Measurements from ENCODE around the gene FPR2.

The FPR2 gene

DNA sequence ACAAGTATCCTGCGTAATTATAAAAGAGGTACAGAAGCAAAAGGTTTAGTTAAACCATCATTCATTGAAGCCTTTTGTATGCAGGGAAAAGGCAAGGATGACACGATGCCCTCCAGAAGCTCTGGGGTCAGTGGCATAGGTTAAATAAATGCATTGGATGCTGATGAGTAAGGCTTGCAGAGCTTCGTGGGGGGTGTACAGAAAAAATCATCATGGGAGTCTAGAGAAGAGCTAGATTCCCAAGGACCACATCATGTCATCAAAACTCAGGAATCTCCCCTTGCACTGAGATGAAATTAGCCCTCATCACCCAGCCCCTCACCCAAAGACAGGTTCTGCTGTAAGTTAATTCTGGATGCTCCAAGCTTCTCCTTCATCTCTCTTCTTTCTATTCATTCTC is 17.6 kb upstream of the FPR2 start:
- Histone ChIP-seq H3K36me3 (ENCODE audit: control insufficient read depth, insufficient read depth, low read length) (no peaks in the 10 kb centered on the region), H3K27me3 (replicated peaks; ENCODE audit: control insufficient read depth, insufficient read depth, low read length) (no peaks in the 10 kb centered on the region), H3K4me3 (replicated peaks; ENCODE audit: low read depth, low read length) (no peak overlapping the region)
- TF ChIP-seq, protein P1, sequence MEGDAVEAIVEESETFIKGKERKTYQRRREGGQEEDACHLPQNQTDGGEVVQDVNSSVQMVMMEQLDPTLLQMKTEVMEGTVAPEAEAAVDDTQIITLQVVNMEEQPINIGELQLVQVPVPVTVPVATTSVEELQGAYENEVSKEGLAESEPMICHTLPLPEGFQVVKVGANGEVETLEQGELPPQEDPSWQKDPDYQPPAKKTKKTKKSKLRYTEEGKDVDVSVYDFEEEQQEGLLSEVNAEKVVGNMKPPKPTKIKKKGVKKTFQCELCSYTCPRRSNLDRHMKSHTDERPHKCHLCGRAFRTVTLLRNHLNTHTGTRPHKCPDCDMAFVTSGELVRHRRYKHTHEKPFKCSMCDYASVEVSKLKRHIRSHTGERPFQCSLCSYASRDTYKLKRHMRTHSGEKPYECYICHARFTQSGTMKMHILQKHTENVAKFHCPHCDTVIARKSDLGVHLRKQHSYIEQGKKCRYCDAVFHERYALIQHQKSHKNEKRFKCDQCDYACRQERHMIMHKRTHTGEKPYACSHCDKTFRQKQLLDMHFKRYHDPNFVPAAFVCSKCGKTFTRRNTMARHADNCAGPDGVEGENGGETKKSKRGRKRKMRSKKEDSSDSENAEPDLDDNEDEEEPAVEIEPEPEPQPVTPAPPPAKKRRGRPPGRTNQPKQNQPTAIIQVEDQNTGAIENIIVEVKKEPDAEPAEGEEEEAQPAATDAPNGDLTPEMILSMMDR (IDR thresholded peaks at IDR 0.05; ENCODE audit: insufficient read depth, low read length, poor library complexity, severe bottlenecking), result no peak
- no peak for DNase-seq (ENCODE audit: extremely low read depth, insufficient read length)

DNA sequence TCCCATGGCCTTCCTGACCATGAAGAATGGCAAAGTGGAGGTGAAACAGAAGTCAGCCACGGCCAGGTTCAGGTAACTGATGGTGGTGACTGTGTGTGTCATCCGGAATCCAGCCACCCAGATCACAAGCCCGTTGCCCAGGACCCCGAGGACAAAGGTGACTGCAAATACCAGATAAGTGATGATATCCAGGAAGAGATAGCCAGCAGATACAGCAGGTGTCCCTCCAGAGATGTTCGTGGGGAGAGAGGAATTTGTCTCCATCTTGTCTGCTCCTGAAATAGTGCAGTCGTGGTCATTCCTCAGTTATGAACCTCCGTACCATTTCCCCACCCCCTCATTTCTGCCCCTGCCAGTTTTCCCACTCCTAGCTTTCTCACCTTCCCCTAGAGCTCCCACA is 14.2 kb upstream of the FPR2 start:
- Histone ChIP-seq H3K4me3 (replicated peaks; ENCODE audit: low read depth, low read length) (no peak overlapping the region), H3K36me3 (ENCODE audit: control insufficient read depth, insufficient read depth, low read length) (no peaks in the 10 kb centered on the region), H3K27me3 (replicated peaks; ENCODE audit: control insufficient read depth, insufficient read depth, low read length) (no peaks in the 10 kb centered on the region)
- DNase-seq (ENCODE audit: extremely low read depth, insufficient read length), result no peak
- TF ChIP-seq, protein P1 (IDR thresholded peaks at IDR 0.05; ENCODE audit: insufficient read depth, low read length, poor library complexity, severe bottlenecking), result no peak

DNA sequence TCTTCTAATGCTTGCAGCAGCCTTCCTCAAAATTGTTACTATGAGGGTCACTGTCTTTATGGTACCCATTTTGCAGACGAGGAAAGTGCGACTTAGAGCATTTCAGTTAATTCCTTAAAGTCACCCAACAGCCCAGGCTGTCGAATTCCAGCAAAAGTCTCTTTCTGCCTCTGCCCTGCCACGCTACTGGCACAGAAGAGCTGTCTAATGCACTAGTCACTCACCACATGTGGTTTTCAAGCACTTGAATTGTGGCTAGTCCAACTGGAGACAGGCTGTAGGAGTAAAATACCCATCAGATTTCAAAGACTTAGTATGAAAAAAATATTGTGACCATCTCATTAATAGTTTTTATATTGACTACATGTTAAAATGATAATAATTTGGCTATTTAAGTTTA is 11.0 kb upstream of the FPR2 start:
- TF ChIP-seq, protein P1 (IDR thresholded peaks at IDR 0.05; ENCODE audit: insufficient read depth, low read length, poor library complexity, severe bottlenecking), result no peak
- DNase-seq (ENCODE audit: extremely low read depth, insufficient read length), result no peak

DNA sequence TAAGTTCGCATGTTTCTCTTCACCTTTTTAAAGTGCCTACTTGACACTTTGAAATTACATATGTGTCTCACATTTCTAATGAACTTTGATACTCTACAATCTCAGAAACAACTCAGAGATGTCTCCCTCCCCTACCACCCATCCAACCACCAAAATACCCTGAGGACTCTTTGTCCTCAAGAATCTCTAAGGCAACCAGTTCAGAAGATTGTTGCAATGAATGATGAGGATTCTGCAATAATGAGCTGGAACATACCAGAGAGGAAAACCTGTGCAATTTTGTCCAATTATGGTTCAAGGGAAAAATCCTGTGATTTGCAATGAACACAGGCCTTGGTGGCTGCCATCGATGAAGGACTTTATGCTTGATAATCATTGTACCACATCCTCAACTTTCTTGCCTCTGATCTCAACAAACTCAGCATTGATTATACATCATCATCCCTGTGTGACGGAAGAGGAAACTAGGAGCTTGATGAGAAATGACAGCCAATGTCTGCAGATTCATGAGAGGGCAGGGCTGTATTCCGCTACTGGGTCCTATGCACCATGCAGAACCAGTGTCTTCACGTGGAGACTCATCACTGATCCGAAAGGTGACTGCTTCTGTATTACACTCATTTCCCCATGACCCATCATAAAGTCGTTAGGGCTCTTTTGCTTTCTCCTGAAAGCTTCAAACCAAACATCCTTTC is 10.4 kb upstream of the FPR2 start:
- H3K27me3 ChIP-seq (replicated peaks; ENCODE audit: control insufficient read depth, insufficient read depth, low read length), result no peaks in the 10 kb centered on the region
- no peak for DNase-seq (ENCODE audit: extremely low read depth, insufficient read length)
- TF ChIP-seq, protein P1 (IDR thresholded peaks at IDR 0.05; ENCODE audit: insufficient read depth, low read length, poor library complexity, severe bottlenecking), result no peak
- H3K4me3 ChIP-seq (replicated peaks; ENCODE audit: low read depth, low read length), result no peak overlapping the region
- no peaks in the 10 kb centered on the region for H3K36me3 ChIP-seq (ENCODE audit: control insufficient read depth, insufficient read depth, low read length)

More for the DNA sequence above, 11.0 kb upstream of the FPR2 start:
- Histone ChIP-seq H3K36me3 (ENCODE audit: control insufficient read depth, insufficient read depth, low read length) (no peaks in the 10 kb centered on the region), H3K27me3 (replicated peaks; ENCODE audit: control insufficient read depth, insufficient read depth, low read length) (no peaks in the 10 kb centered on the region), H3K4me3 (replicated peaks; ENCODE audit: low read depth, low read length) (no peak overlapping the region)

DNA sequence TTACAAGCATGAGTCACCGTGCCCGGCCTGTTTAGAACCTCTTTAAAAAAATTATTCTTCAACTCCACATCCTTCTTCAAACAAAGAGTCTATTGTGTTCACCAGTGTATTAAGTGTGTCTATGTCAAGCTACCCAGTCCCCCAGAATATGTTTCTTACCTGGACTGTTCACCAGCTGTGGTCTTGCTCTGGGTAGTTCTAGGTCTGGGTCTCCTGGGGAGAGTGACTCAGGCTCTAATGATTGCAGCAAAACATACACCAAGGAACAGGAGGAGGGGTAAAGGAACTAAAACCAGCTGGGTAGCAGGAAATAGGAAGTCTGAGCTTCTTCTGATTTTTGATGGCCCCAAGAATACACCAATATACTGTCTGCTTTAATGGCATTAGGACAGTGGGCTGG is 9.3 kb upstream of the FPR2 start, which contains the start of gene FPR1:
TSS of gene FPR1 (minus strand) at position 224 of the 400 bp plus-strand sequence. CDS start 4,884 bp downstream, outside the sequence.
- TF ChIP-seq, protein P1 (IDR thresholded peaks at IDR 0.05; ENCODE audit: insufficient read depth, low read length, poor library complexity, severe bottlenecking), result no peak
- no peak for DNase-seq (ENCODE audit: extremely low read depth, insufficient read length)
- H3K27me3 ChIP-seq (replicated peaks; ENCODE audit: control insufficient read depth, insufficient read depth, low read length), result no peaks in the 10 kb centered on the region

More for the DNA sequence above, 9.3 kb upstream of the FPR2 start, which contains the start of gene FPR1:
- Histone ChIP-seq H3K36me3 (ENCODE audit: control insufficient read depth, insufficient read depth, low read length) (no peaks in the 10 kb centered on the region), H3K4me3 (replicated peaks; ENCODE audit: low read depth, low read length) (no peak within 1 kb of the TSS)

Measured in GM06990 (cell line).